Nephron (organoid): ENCODE measurements around the gene ABCA5.

Experiments
- H3K27ac Mint-ChIP-seq, 3 experiments: 2 replicates each; pipeline ENCODE4 v1.8.0; 2020; ENCODE audit warnings: mixed read lengths in 3 of 3, mild to moderate bottlenecking in 2 of 3, moderate library complexity in 1 of 3
- H3K27me3 Mint-ChIP-seq: 2 replicates; pipeline ENCODE4 v1.8.0; 2021; ENCODE audit warnings: low read depth, mild to moderate bottlenecking, moderate library complexity, mixed read lengths
- H3K36me3 Mint-ChIP-seq: 2 replicates; pipeline ENCODE4 v1.8.0; 2020; ENCODE audit warnings: low read depth, mixed read lengths
- H3K4me1 Mint-ChIP-seq: 2 replicates; pipeline ENCODE4 v1.8.0; 2020; ENCODE audit warnings: mixed read lengths
- H3K4me3 Mint-ChIP-seq, 3 experiments: 2 replicates each; pipeline ENCODE4 v1.8.0; 2020; ENCODE audit warnings: mild to moderate bottlenecking in 3 of 3, mixed read lengths in 3 of 3, moderate library complexity in 2 of 3
- H3K9me3 Mint-ChIP-seq: 2 replicates; pipeline ENCODE4 v1.8.0; 2020; ENCODE audit warnings: mixed read lengths
- TF ChIP-seq, protein P1 (sequence below), 3 experiments: fragments of 200-600 bp; sonication (generic); IDR thresholded peaks; one replicate each; pipeline ENCODE4 v1.5.0; 2021; ENCODE audit warnings: antibody characterized with exemption in 3 of 3; ENCODE audit not compliant: unreplicated experiment in 3 of 3

ABCA5 gene

GRCh38 chr17:69236464-69236863 lies 90.5 kb downstream of the ABCA5 start:
- H3K4me1 Mint-ChIP-seq = peaks cover 6% of the 10 kb centered on the region
- H3K27me3 Mint-ChIP-seq = peaks cover 6% of the 10 kb centered on the region
- TF ChIP-seq, protein P1, sequence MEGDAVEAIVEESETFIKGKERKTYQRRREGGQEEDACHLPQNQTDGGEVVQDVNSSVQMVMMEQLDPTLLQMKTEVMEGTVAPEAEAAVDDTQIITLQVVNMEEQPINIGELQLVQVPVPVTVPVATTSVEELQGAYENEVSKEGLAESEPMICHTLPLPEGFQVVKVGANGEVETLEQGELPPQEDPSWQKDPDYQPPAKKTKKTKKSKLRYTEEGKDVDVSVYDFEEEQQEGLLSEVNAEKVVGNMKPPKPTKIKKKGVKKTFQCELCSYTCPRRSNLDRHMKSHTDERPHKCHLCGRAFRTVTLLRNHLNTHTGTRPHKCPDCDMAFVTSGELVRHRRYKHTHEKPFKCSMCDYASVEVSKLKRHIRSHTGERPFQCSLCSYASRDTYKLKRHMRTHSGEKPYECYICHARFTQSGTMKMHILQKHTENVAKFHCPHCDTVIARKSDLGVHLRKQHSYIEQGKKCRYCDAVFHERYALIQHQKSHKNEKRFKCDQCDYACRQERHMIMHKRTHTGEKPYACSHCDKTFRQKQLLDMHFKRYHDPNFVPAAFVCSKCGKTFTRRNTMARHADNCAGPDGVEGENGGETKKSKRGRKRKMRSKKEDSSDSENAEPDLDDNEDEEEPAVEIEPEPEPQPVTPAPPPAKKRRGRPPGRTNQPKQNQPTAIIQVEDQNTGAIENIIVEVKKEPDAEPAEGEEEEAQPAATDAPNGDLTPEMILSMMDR (IDR thresholded peaks at IDR 0.05; ENCODE audit: unreplicated experiment in 3 of 3) = no peak
- no peak overlapping the region for H3K27ac Mint-ChIP-seq
- peaks cover 11% of the 10 kb centered on the region for H3K9me3 Mint-ChIP-seq
- peaks cover 8% of the 10 kb centered on the region for H3K36me3 Mint-ChIP-seq
- H3K4me3 Mint-ChIP-seq = no peak overlapping the region

GRCh38 chr17:69235338-69236058 lies 91.4 kb downstream of the ABCA5 start:
- no peak overlapping the region for H3K4me3 Mint-ChIP-seq
- TF ChIP-seq, protein P1 (IDR thresholded peaks at IDR 0.05; ENCODE audit: unreplicated experiment in 3 of 3) = peak; percentile 74 to 78 (median 76)
- peak overlapping the region in 2 of 3 experiments; percentile 2 to 23 for H3K27ac Mint-ChIP-seq
- H3K27me3 Mint-ChIP-seq = peaks cover 6% of the 10 kb centered on the region
- H3K4me1 Mint-ChIP-seq = peaks cover 6% of the 10 kb centered on the region
- peaks cover 18% of the 10 kb centered on the region for H3K9me3 Mint-ChIP-seq
- peaks cover 8% of the 10 kb centered on the region for H3K36me3 Mint-ChIP-seq

- peaks cover 8% of the 10 kb centered on the region for H3K36me3 Mint-ChIP-seq
- TF ChIP-seq, protein P1 (IDR thresholded peaks at IDR 0.05; ENCODE audit: unreplicated experiment in 3 of 3) = no peak
- no peaks in the 10 kb centered on the region for H3K27me3 Mint-ChIP-seq
- no peak overlapping the region for H3K4me3 Mint-ChIP-seq
- H3K4me1 Mint-ChIP-seq = peaks cover 6% of the 10 kb centered on the region
- peaks cover 18% of the 10 kb centered on the region for H3K9me3 Mint-ChIP-seq
- H3K27ac Mint-ChIP-seq = no peak overlapping the region
Measured at GRCh38 chr17:69232650-69233049, 94.3 kb downstream of the ABCA5 start.

DNA sequence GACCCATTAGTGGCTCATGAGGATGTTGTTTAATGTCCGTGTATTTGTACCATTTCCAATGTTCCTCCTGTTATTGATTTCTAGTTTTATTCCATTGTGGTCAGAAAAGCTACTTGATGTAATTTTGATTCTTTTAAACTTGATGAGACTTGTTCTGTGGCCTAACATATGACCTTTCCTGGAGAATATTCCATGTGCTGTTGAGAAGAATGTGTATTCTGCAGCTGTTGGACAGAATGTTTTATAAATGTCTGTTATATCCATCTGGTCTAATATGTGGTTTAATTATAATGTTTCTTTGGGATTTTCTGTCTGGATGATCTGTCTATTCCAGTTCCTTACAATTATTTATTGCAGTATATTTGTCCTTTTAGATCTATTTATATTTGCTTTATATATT lies 95.4 kb downstream of the ABCA5 start:
- H3K36me3 Mint-ChIP-seq = peaks cover 8% of the 10 kb centered on the region
- H3K27ac Mint-ChIP-seq = no peak overlapping the region
- no peaks in the 10 kb centered on the region for H3K27me3 Mint-ChIP-seq
- H3K9me3 Mint-ChIP-seq = peaks cover 18% of the 10 kb centered on the region
- peaks cover 6% of the 10 kb centered on the region for H3K4me1 Mint-ChIP-seq
- TF ChIP-seq, protein P1 (IDR thresholded peaks at IDR 0.05; ENCODE audit: unreplicated experiment in 3 of 3) = no peak
- no peak overlapping the region for H3K4me3 Mint-ChIP-seq

- H3K4me1 Mint-ChIP-seq = peaks cover 6% of the 10 kb centered on the region
- TF ChIP-seq, protein P1 (IDR thresholded peaks at IDR 0.05; ENCODE audit: unreplicated experiment in 3 of 3) = no peak
- peaks cover 8% of the 10 kb centered on the region for H3K36me3 Mint-ChIP-seq
- H3K9me3 Mint-ChIP-seq = peaks cover 18% of the 10 kb centered on the region
- H3K27me3 Mint-ChIP-seq = no peaks in the 10 kb centered on the region
- H3K4me3 Mint-ChIP-seq = no peak overlapping the region
- H3K27ac Mint-ChIP-seq = no peak overlapping the region
Measured at GRCh38 chr17:69230939-69231338, 96.0 kb downstream of the ABCA5 start.

GRCh38 chr17:69228576-69228975 lies 98.4 kb downstream of the ABCA5 start, which contains the start of gene ABCA10:
TSS of gene ABCA10 (minus strand) at chr17:69228824. CDS start at chr17:69225358, 3,466 bp downstream.
- peak within 1 kb of the TSS in 1 of 3 experiments; percentile 43 for H3K4me3 Mint-ChIP-seq
- no peaks in the 10 kb centered on the region for H3K27me3 Mint-ChIP-seq
- no peak within 1 kb of the TSS for H3K27ac Mint-ChIP-seq

More at GRCh38 chr17:69228576-69228975, 98.4 kb downstream of the ABCA5 start, which contains the start of gene ABCA10:
- Mint-ChIP-seq H3K36me3 (peaks cover 4% of the 10 kb centered on the region), H3K9me3 (peaks cover 15% of the 10 kb centered on the region), H3K4me1 (no peaks in the 10 kb centered on the region)
- TF ChIP-seq, protein P1 (IDR thresholded peaks at IDR 0.05; ENCODE audit: unreplicated experiment in 3 of 3) = no peak
